ENCODE measurements around the gene TMC7.
"Not testable (repeated sequence)": the region's sequence is repeated elsewhere in the genome, so short reads cannot be mapped to it uniquely, and the experiment has no call there.

- TF ChIP-seq YY1 (IDR thresholded peaks at IDR 0.05; ENCODE audit: extremely low read depth, insufficient replicate concordance, low read depth, low read length); MAX (IDR thresholded peaks at IDR 0.05); POLR2A (IDR thresholded peaks at IDR 0.05; ENCODE audit: borderline replicate concordance, extremely low read depth, insufficient read depth, insufficient read length); CTCF (IDR thresholded peaks at IDR 0.05 in 2 of 3, conservative IDR thresholded peaks at IDR 0.05 in 1 of 3; ENCODE audit: borderline replicate concordance in 1 of 3, insufficient read depth in 1 of 3, low read depth in 2 of 3, low read length in 2 of 3): not testable (repeated sequence)
Observed at GRCh38 chr16:18993531-18993930, 9.8 kb downstream of the TMC7 start.
